Nephron progenitor cell (in vitro differentiated cells): ENCODE data around the gene LENG9.
A peak's percentile ranks its signal among the peaks of the same experiment; 100 is the strongest.
"Not testable (repeated sequence)": the region's sequence is repeated elsewhere in the genome, so short reads cannot be mapped to it uniquely, and the experiment has no call there.

Source experiments
- DNase-seq: peaks from one replicate; pipeline ENCODE4 v3.0.0; 2021
- H3K27ac Mint-ChIP-seq: 2 replicates; pipeline ENCODE4 v1.8.0; 2021; ENCODE audit warnings: mild to moderate bottlenecking, moderate library complexity, mixed read lengths
- H3K27me3 Mint-ChIP-seq: 2 replicates; pipeline ENCODE4 v1.8.0; 2021; ENCODE audit warnings: mild to moderate bottlenecking, low read depth, mixed read lengths; ENCODE audit not compliant: poor library complexity
- H3K36me3 Mint-ChIP-seq: 2 replicates; pipeline ENCODE4 v1.8.0; 2021; ENCODE audit warnings: low read depth, mixed read lengths
- H3K4me1 Mint-ChIP-seq: 2 replicates; pipeline ENCODE4 v1.8.0; 2021; ENCODE audit warnings: mixed read lengths
- H3K4me3 Mint-ChIP-seq: 2 replicates; pipeline ENCODE4 v1.8.0; 2021; ENCODE audit warnings: mild to moderate bottlenecking, moderate library complexity, mixed read lengths
- H3K9me3 Mint-ChIP-seq: 2 replicates; pipeline ENCODE4 v1.8.0; 2021; ENCODE audit warnings: mild to moderate bottlenecking, moderate library complexity, mixed read lengths
- CTCF ChIP-seq: fragments of 200-600 bp; sonication (generic); IDR thresholded peaks from 2 replicates; pipeline ENCODE4 v1.5.0; 2021; ENCODE audit warnings: antibody characterized with exemption

Gene LENG9

GRCh38 chr19:54463531-54464043 is at the start of gene LENG9:
Gene LENG9, minus strand, starts transcription at chr19:54463778. Its CDS starts 252 bp downstream, at chr19:54463526.
- DNase-seq: peak; percentile 99
- Mint-ChIP-seq H3K4me1 (peaks cover 32% of the 10 kb centered on the region), H3K27me3 (peaks cover 45% of the 10 kb centered on the region), H3K4me3 (peak within 1 kb of the TSS; percentile 91), H3K36me3 (peaks cover 14% of the 10 kb centered on the region), H3K27ac (peak within 1 kb of the TSS; percentile 99), H3K9me3 (peaks cover 4% of the 10 kb centered on the region)
- no peak for TF ChIP-seq CTCF

GRCh38 chr19:54509200-54509940 is 45.8 kb upstream of the LENG9 start:
- H3K9me3 Mint-ChIP-seq: peaks cover 72% of the 10 kb centered on the region
- DNase-seq, H3K4me1 Mint-ChIP-seq, H3K36me3 Mint-ChIP-seq, H3K27ac Mint-ChIP-seq, H3K27me3 Mint-ChIP-seq, H3K4me3 Mint-ChIP-seq: not testable (repeated sequence)

GRCh38 chr19:54508487-54508886 is 44.9 kb upstream of the LENG9 start:
- H3K36me3 Mint-ChIP-seq, DNase-seq, H3K27ac Mint-ChIP-seq, H3K4me1 Mint-ChIP-seq, H3K4me3 Mint-ChIP-seq, H3K27me3 Mint-ChIP-seq: not testable (repeated sequence)
- peaks cover 71% of the 10 kb centered on the region for H3K9me3 Mint-ChIP-seq

- Mint-ChIP-seq H3K36me3 (no peaks in the 10 kb centered on the region), H3K9me3 (peaks cover 68% of the 10 kb centered on the region), H3K4me3 (no peak overlapping the region), H3K27me3 (peaks cover under 1% of the 10 kb centered on the region), H3K4me1 (no peaks in the 10 kb centered on the region), H3K27ac (no peak overlapping the region)
- no peak for DNase-seq
- TF ChIP-seq CTCF: no peak
These were observed 44.2 kb upstream of the LENG9 start for GRCh38 chr19:54507824-54508223.

- H3K27ac Mint-ChIP-seq, DNase-seq, H3K27me3 Mint-ChIP-seq, H3K4me1 Mint-ChIP-seq, H3K4me3 Mint-ChIP-seq, H3K36me3 Mint-ChIP-seq: not testable (repeated sequence)
- peaks cover 68% of the 10 kb centered on the region for H3K9me3 Mint-ChIP-seq
These were observed 43.6 kb upstream of the LENG9 start for GRCh38 chr19:54507038-54507717.

- no peak overlapping the region for H3K4me3 Mint-ChIP-seq
- no peak overlapping the region for H3K27ac Mint-ChIP-seq
- no peak for TF ChIP-seq CTCF
- H3K4me1 Mint-ChIP-seq: no peaks in the 10 kb centered on the region
- H3K27me3 Mint-ChIP-seq: no peaks in the 10 kb centered on the region
- no peaks in the 10 kb centered on the region for H3K36me3 Mint-ChIP-seq
- H3K9me3 Mint-ChIP-seq: peaks cover 66% of the 10 kb centered on the region
- DNase-seq: no peak
These were observed 42.5 kb upstream of the LENG9 start for GRCh38 chr19:54506079-54506478.

GRCh38 chr19:54505542-54505941 is 42.0 kb upstream of the LENG9 start:
- not testable (repeated sequence) for H3K27me3 Mint-ChIP-seq, H3K27ac Mint-ChIP-seq, H3K36me3 Mint-ChIP-seq

More at GRCh38 chr19:54505542-54505941, 42.0 kb upstream of the LENG9 start:
- H3K4me3 Mint-ChIP-seq, H3K4me1 Mint-ChIP-seq, DNase-seq: not testable (repeated sequence)
- peaks cover 69% of the 10 kb centered on the region for H3K9me3 Mint-ChIP-seq
